Middle frontal gyrus (tissue), 1 donor: ENCODE data around the gene PRKAR1B.

Experiments used
- DNase-seq: peaks from one replicate; pipeline ENCODE4 v3.0.0-alpha.2; 2015; ENCODE audit warnings: low spot score; ENCODE audit errors: extremely low spot score

Gene PRKAR1B

DNA sequence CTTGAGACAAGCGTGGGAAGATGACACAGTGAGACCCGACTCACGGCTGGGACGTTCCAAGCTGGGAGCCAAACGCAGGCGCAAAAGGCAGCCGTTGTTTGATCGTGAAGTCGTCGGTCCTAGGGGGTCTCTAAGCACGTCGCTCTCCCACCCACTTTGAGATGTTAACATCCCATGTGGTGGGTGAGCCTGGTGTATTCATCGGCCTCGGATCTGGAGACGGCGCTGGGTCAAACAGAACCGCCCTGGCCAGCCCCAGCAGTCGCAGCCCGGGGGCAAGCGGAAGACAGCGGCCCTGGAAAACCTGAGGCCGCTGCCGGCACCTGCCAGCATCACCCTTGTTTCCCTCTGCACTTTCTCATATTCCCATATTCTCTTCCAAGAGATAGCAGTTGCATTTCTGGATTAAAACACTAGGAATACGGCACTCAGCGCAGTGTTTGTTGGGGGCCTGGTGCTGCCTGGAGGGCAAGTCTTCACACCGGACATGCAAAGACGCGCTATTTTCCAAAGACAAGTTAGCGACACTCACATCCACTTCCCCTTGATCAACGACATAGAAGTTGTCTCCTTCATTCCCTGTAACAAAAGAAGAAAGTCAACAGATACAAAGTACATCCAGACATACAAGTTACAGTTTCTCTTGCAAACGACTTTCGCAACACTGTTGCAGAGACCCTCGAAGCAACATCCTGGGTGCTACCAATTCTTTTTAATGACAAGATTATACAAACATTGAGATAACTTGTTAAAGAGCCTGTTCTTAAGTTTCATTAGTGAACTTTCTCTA, 121.2 kb downstream of the PRKAR1B start:
- DNase-seq = no peak

GRCh38 chr7:604884-605531, 122.1 kb downstream of the PRKAR1B start:
- DNase-seq = no peak

DNA sequence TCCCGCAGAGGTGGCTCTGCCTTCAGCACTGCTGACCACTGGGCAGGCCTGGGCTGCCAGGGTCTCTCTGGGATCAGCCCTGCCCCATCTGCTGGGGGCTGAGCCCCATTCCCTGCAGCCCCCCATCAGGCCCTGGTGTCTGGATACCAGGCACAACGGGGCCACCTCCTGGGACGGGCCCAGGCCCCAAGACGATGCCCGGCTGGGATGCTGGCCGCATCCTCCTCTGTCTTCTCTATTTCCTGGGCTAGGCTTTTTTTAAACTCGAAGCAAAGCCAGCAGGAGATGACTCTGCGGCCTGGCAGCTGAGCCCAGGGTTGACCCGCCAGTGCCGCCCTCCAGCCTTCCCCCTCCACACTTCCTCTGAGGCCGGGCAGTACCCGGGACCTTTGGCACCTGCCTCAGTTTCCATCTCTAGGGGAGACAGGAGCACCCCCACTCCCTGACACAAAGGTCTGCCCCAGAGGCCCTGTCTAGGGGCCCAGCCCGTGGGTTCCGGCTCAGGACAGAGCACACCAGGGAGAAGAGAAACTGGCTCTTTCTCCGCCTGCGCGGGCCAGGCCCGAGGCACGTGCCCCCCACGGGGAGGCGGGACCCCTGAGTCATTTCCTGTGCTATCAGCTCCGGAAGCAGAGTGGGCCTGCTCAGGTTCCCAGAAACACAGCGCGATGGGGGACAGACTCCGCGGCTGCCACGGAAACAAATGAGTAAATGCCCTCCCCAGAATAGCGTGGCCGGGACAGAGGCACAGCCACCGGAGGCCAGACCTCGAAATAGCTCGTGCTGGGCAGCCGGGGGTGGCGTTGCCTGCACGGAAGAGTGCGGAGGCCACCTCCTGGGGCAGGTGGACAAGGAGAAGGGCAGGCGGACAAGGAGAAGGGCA, 122.8 kb downstream of the PRKAR1B start:
- DNase-seq = no peak

DNA sequence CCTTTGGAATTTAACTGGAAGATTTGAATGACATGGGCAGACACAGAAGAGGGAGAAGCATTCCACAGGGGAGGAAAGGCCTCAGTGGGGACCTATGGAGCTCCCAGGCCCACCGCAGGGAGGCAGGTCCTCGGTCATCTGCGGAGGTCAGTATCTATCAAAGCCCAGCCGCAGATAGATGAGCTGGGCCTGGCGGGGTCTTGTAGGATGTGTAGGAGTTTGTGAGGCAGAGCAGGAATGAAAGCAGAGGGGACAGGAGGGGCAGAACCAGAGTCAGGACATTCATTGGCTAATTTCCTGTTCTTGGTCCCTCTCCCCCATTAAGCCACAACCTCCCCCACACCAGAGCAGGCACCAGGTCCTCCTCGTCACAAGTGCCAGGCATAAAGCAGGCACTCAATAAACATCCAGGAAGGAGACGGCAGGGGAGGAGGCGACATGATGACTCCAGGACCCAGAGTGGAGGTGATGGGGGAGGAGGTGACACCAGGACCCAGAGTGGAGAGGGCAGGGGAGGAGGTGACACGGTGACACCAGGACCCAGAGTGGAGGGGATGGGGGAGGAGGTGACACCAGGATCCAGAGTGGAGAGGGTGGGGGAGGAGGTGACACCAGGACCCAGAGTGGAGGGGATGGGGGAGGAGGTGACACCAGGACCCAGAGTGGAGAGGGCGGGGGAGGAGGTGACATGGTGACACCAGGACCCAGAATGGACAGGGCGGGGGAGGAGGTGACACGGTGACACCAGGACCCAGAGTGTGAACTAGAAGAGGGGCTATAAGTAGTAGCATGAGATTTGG, 123.7 kb downstream of the PRKAR1B start:
- no peak for DNase-seq

DNA sequence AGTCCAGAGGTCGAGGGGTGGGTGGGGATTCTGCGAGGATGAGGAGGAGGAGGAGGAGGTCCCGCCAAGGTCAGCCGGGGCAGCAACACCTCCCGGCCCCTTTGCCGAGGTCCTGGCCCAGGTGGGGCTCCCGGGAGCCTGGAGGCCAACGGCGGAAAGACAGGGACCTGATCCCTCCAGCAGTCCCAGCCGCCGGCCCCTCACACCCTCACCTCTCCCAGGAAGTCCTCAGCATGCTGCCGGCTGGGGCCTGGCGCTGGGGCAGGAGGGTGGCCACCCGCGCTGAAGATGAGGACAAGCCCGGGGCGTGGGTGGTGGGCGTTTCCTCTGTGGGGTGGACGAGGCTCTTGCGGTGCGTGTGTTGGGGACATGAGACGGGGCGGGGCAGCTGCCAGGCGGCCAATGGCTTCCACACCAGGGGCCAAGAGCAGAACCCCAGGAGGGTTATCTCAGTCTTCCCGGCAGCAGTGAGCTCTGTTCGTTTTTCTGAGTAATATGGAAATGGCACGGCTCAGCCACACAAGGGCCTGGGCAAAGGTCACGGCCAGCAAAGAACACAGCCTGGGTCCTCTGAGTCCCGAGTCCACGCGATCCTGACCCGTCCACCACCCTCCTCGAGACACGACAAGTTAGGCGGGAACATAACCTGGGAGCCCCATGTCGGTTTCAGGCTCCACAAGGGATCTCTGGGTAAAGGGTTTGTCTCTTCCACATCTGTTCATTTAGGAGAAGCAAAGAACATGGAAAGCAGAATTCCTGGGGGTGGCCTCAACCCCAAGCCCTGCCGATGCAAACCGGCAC, 124.5 kb downstream of the PRKAR1B start:
- no peak for DNase-seq

- no peak for DNase-seq
These were observed 125.3 kb downstream of the PRKAR1B start for GRCh38 chr7:601595-602340.

- DNase-seq = no peak
These were observed 126.0 kb downstream of the PRKAR1B start for GRCh38 chr7:601036-601594.

GRCh38 chr7:600149-601035, 126.7 kb downstream of the PRKAR1B start:
- DNase-seq = no peak

DNA sequence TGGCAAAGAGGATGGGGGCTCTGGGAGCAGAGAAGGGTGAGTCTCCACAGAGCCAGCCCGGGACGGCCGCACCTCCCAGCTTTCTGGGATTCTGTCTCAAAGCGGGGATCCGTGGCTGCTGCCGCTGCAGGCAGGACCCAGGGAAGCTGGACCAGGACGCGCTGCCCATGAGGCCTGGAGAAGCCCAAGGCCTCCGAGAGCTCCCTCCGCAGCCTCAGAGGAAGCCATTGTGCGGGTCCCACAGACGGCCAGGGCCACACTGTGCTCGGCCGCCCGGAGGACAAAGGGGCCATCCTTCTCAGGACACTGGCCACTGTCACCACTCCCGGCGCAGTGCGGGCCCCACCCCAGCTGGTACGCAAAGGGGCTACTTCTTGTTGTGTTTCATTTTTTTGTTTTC, 128.2 kb downstream of the PRKAR1B start:
- no peak for DNase-seq

GRCh38 chr7:597348-598178, 129.5 kb downstream of the PRKAR1B start:
- DNase-seq = no peak

DNA sequence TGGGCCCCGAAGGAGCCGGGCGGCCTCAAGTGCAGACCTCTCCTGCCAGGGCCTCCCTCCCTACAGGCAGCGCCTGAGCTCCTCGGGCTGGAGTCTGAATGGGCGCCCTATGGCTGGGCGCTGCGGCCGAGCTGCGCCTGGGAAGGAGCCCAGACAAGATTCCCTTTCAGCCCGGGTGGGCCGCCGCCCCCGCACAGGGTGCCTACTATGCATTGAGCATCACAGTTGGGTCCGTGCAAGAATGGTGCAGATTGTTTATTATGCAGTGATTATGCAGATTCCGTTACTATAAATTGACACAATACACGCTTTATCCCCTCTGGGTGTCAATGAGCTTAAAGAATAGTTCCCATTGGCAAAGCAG, 130.3 kb downstream of the PRKAR1B start:
- peak; percentile 54 for DNase-seq

DNA sequence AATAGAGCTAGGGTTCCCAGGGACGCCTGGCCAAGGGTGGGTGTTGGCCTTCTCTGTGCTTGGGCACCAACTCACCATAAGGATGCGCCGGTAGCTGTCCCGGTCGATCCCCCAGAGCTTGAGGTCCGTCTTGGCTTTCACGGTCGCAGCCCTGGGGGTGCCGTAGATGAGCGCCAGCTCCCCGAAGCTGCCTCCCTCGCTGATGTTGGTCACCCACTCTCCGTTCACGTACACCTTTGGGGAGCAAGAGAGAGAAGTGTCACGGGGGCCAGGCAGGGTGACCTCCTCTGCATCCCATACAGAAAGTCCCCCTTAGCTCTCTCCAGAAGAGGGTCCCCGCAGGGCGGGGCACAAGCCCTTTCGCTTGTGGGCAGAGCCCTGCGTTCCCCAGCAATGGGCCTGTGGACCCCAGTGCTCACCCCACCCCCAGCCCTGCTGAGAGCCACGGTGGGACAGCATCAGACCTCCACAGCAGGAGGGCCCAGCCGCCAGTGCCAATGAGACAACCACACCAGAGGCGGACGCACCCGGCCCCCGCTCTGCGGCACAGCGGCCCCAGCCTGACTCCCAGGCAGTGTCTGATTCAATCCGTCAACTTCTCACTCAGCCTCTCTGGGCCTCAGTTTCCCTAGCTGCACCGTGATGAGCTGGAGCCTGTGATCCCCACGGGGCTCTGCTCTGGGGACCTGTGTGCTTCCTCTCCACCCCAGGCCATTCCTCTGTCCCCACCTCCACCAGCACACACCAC, 130.8 kb downstream of the PRKAR1B start:
- DNase-seq = no peak

DNA sequence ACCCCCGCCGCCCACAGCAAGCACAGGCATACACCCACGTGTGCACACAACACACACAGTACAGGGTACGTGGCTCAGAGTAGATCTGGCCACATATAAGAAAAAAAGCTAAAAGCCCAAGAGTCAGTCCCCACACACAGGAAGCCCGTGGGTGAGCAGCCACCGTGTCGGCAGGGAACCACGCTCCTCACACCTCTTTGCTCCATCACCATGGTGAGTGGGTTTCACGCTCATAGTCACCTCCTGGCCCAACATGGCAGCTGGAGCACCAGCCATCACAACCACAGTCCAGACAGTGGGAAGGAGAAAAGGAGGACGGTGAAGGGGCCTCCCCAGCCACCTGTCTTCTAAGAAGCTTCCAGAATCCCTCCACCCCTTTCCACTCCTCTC, 131.5 kb downstream of the PRKAR1B start:
- no peak for DNase-seq

- no peak for DNase-seq
These were observed 132.0 kb downstream of the PRKAR1B start for GRCh38 chr7:594920-595620.

DNA sequence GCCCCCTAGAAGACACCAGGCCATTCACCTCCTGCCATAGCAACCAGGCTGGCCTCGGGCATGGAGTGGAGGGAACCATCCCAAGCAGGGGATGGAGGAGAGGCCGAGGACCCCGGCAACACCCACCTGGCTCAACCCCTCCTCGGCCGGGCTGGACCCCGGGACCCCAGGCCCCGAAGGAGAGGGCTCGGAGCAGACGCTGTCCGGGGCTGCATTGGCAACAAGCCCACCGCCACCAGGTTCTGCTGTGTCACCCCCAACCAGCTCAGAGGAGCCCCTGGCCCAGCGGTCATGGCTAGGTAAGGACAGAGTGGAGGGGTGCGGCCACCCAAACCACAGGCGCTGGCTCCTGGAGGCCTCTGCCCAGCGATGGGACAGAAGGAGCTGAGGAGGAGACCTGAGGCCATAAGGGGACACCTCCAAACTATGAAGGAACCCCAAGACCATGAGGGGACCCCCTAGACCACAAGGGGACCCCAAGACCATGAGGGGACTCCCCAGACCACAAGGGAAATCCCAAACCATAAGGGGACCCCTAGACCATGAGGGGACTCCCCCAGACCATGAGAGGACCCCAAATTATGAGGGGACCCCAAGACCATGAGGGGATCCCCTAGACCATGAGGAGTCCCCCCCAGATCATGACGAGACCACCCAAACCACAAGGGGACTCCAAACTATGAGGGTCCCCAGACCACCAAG, 132.7 kb downstream of the PRKAR1B start:
- DNase-seq = no peak
